ENCODE data around the gene DPF3. TPM values are rescaled to one million over a fixed set of nuclear protein-coding genes. Genes with fewer than 3 reads are reported as not detected.

The DPF3 gene
- total and polyA plus RNA-seq, 9 of the 15 experiments (the other 6 are each of a cell fraction or from before 2014, with no cell fraction given) = 0.21 to 4.9 (median 1.2) TPM

- TF ChIP-seq ZBTB1 (CRISPR knock-in tag; IDR thresholded peaks at IDR 0.05; ENCODE audit: borderline replicate concordance, low read depth) = no peak
- no peak for TF ChIP-seq FOXP4 (CRISPR knock-in tag; IDR thresholded peaks at IDR 0.05; ENCODE audit: borderline replicate concordance)
- TF ChIP-seq HMGXB4 (CRISPR knock-in tag; IDR thresholded peaks at IDR 0.05) = no peak
- no peak for TF ChIP-seq UBTF (IDR thresholded peaks at IDR 0.05; ENCODE audit: borderline replicate concordance in 1 of 2, low read depth in 2 of 2, low read length in 2 of 2)
- TF ChIP-seq NCOA2 (IDR thresholded peaks at IDR 0.05; ENCODE audit: partially characterized antibody in 2 of 2) = no peak
- no peak for TF ChIP-seq STAT6 (CRISPR knock-in tag; IDR thresholded peaks at IDR 0.05)
- no peak for TF ChIP-seq ZNF431 (CRISPR knock-in tag; IDR thresholded peaks at IDR 0.05)
- no peak for TF ChIP-seq SFPQ (IDR thresholded peaks at IDR 0.05; ENCODE audit: low read depth, low read length)
- no peak for TF ChIP-seq ZNF77 (CRISPR knock-in tag; IDR thresholded peaks at IDR 0.05)
- TF ChIP-seq EP400 (IDR thresholded peaks at IDR 0.05) = no peak
- no peak for TF ChIP-seq PRDM10 (IDR thresholded peaks at IDR 0.05; ENCODE audit: partially characterized antibody)
- TF ChIP-seq PTBP1 (IDR thresholded peaks at IDR 0.05; ENCODE audit: low read depth, low read length) = no peak
These were observed 240.9 kb downstream of the DPF3 start (continued) for GRCh38 chr14:72653026-72653425.

Data from K562 (cell line).